Activated gamma-delta T cell treated with anti-CD3 and anti-CD28 coated beads, Interleukin-2, amount 50 U/mL, for 16 hours (primary cell): ENCODE data around the gene ITGB8.

Experiments
- DNase-seq: peaks from one replicate; pipeline ENCODE4 v3.0.0-alpha.2; 2020; ENCODE audit warnings: low read depth

Gene ITGB8

GRCh38 chr7:20343205-20343604 lies 12.5 kb downstream of the ITGB8 start:
- no peak for DNase-seq

GRCh38 chr7:20343941-20344340 lies 13.2 kb downstream of the ITGB8 start:
- DNase-seq: no peak

GRCh38 chr7:20344396-20344795 lies 13.7 kb downstream of the ITGB8 start:
- DNase-seq: no peak

DNA sequence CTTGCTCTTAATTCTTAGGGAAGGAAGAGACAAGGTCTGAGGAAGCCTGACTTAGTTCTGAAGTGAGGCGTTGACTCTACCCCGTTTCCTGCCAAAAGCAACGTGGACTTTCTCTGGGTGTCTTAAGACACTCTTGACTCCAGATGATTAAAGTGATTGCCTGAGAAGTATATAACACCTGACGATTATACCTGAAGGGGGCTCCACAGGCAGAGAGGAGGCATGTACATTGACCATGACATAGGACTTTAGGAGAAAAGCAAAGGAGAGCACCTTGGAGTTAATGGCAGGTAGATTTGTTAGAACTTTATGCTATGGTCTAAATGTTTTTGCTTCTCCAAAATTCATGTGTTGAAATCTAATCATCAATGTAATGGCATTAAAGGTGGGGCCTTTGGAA lies 15.9 kb downstream of the ITGB8 start:
- no peak for DNase-seq

DNA sequence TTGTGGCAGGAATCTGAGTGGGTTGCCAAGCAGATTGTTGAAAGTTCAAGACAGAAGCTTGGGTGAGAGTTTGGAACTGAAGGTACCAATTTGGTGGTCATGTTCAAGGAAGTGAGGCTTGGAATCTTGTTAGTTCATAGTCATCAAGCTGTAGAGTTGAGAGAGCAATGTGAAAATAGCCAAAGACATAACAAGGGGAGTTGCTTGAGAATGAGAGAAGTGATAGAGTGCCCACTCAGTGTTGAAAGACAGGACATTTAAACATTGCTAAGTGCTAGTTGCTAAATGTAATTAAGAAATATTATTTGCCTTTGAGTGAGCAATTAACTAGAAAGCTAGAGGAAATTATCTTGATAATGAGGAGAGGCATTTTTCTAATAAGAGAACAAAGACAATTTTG lies 17.0 kb downstream of the ITGB8 start:
- no peak for DNase-seq

DNA sequence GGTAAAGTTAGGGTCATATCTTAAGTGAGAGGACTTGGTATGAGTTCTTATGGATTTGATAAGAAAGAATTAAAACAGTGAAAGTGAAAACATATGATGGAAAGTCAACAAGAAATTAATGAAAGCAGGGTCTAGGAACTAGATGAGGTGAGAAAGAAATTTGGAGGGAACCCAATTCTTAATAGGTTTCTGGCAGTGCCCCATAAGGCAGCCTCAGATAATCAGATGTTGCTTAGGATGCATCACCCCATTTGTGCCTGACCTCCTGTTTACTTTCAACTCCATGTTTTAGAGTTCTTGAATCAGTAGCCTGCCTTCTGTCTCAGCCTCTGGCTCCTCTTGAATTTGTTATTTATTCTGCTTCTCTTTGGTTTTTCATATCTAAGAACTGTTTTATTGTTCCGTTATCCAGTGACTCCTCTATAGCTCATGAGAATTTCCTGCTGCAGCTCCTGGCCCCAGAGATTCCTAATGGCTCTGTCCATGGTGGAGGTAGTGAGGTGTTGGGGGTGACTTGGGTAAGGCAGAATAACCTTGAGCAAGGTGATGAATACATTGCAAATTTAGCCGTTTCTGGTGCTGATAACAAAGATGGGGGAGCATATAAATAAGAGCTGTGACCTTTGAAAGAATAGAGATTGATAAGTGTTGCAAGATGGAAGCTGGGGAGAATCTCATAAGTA lies 17.6 kb downstream of the ITGB8 start:
- DNase-seq: no peak

- no peak for DNase-seq
Measured at GRCh38 chr7:20350518-20350951, 19.8 kb downstream of the ITGB8 start.

GRCh38 chr7:20350996-20351692 lies 20.4 kb downstream of the ITGB8 start:
- no peak for DNase-seq

DNA sequence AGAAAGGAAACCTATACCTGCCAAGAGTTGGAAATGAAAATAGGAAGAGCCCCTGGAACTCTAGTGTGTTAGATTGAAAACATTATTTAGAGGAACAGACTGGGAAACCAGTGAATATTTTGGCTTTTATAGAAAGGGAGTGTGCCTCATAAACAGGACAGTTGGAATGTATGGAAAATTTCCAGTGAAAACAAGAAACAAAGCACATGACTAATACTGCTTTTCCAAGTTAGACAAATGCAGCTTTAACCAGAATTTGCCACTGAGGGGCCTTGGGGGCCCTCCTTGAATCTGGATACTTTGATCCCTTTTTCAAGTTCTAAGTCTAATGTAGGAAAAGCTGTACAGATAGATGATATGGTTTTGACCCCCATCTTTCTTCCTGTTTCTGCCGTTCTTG lies 21.2 kb downstream of the ITGB8 start:
- DNase-seq: no peak

DNA sequence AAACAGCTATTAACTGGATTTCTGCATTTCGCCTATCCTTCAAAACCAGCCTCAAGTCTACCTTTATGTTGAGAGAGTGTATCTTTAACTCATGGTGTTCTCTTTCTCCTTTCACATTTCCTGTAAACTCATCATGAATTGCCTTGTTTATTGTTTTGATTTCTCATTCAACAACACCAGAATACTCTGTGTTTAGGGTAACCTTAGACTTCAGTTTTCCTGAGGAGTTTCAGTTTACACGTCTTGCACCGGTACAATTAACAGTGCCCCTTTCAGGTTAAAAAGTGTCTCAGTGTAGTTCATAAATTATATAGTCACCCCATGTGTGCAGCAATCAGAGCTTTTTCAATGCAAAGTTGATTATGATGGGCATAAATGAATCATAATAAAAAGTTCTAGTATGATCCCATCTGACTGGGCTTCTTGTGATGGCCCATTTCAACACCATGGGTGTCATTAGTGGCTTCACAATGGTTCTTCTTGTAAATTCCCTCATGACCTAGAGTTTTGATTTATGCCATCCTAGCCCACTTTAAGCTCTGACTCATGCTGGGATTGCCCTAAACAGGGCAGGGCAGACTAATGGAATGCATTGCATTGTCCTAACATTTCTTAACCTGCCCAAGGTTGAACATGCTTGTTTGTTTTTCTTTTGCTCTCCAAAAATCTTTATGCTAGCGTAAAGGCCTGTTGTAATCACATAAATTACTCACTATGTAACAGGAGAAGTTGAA lies 22.0 kb downstream of the ITGB8 start:
- no peak for DNase-seq

DNA sequence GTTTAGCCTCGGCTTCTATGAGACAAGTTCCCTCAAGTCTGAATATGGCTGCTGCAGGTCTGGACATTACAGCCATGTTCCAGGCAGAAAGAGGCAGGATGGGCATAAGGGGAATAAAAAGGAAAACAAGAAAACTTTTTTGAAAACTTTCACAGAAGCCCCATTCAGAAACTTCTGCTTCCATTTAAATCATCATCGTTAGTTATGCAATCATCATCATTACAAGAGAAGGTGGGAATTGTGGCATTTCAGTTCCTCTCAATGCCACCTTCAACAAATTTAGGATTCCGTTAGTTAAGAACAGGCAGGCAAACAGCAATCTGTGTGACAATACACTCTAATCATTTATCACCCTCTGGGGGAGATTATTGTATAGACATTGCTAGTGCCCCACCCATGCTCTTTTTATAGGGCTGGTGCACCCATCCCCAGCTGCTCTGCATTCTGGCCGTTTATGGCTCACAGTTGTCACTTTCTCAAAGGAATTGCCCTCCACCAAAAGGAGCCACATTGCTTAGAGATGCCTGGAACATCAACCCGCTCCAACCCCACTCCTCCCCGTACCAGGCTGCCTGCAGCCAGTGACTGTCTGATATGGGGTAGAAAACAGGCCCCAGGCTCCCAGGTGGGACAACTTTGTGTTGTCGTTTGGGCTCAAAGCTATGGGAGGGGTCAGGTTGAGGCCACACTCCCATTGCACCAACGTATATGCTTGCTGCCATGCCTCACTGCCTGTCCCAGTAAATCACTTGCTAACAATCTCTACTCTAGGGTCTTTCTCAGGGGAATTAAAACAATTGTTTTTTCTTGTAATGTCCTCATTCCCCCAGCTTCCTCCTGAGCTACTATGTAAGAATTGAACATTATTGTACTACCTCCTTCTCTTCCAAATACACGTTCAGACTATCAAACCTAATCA lies 24.2 kb downstream of the ITGB8 start:
- DNase-seq: no peak

DNA sequence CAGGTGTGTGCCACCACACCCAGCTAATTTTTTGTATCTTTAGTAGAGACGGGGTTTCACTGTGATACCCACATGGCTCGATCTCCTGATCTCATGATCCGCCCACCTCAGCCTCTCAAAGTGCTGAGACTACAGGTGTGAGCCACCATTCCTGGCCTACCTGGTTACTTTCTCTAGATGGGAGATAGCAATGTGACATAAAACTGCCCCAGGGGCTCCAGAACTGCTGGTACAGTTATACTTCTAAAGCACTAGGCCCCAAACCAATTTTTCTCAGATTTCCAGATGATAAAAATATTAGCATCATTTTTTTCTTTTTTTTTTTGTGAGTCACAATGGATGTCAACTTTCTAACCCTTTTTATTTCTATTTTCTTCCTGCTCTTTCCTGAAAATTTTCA lies 27.4 kb downstream of the ITGB8 start:
- DNase-seq: no peak

GRCh38 chr7:20358762-20359282 lies 28.1 kb downstream of the ITGB8 start:
- no peak for DNase-seq

DNA sequence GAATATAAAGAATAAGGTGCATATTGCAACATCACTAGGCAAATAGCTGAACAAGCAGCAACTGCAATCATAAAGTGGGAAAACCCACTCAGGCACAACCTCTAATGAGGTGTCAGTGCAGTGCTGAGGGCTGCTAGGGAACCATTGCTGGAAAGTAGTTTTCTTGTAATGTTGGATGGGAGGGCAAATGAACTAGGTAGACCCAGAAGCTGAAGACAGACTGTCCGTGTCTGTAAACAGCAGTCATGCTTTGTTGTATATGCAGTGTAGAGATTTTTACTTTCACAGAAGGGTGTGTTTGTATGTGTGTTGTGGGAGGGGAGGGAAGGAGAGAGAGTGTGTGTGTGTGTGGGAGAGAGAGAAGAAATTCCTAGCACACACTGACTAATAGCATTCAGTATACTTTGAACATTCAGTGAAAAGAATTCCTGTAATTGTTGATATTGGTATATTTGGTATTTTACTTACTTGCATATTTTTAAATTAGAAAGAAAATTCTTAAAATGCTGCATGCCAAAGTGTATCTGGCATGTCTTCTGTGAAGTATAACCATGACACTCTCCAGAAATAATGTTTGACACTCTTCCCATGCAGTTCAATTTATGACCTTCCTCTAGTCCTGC lies 28.8 kb downstream of the ITGB8 start:
- DNase-seq: no peak

- DNase-seq: no peak
Measured at GRCh38 chr7:20362574-20363253, 32.0 kb downstream of the ITGB8 start.

DNA sequence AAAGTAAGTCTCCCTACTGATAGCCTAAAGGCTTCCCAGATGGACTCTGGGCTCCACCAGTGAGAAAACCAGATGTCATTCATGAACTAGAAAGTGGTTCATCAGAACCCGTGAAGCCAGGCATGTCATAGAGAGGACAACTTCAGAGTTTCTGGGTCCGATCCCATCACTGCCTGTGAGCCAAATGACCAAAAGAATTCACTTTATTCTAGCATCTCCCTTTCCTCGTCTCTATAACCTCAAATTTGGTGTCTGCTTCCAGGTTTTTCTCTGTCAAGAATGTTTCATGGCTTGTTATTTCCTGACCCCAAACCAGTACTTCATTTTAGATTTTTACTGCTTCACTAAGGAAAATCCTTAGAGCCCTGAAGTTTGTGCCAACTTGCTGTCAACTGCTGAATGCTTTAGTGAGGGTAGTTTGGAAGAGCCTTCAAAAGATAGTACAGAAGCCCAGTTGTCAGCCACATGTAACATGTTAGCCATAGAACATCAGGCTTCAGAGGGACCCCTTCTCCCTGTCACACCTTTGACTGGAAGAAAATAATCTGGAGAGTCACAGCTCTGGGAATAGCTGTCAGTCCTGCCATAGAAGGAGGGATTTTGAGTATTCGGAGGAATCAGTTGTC lies 34.0 kb downstream of the ITGB8 start:
- DNase-seq: no peak

GRCh38 chr7:20365486-20365885 lies 34.8 kb downstream of the ITGB8 start:
- no peak for DNase-seq

DNA sequence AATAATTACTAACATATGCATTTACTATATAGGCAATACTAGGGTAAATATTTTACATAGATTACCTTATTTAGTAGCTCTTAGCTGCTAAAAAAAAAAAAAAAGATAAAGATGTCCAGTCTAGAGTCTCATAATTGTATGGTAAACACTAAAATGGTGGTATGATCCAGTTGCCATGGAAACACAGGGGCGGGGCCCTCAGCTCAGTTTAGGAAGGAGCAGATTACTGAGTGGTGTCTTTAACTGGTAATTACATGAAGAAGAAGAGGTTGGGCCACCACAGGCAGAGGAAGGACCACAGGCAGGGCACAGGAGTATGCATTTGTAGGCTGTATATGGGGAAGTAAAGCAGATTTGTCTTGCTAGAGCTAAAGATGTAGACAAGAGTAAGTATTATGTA lies 43.7 kb downstream of the ITGB8 start:
- DNase-seq: no peak

DNA sequence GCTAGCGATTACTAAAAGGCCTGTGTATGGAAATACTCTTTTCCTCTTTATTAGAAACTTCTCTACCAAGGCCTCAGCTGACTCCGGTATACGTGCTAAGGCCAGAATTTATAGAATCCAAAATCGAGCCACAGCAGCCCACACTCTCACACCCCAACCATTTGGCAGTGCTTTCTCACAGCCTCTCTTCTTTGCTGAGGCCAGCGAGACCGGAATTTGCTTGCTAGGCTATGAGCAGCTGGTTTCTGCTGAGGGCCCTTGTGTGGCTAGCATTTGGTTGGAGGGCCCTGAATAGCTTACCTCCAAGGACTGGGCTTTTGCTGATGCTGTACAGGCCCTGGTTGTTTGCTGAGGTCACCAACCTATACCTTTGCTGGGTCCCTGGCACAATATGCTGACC lies 46.1 kb downstream of the ITGB8 start:
- no peak for DNase-seq

- DNase-seq: no peak
Measured at GRCh38 chr7:20381406-20382034, 50.8 kb downstream of the ITGB8 start.
